ENCODE data around the gene SFXN1.

The SFXN1 gene

GRCh38 chr5:175487514-175488222, 9.3 kb downstream of the SFXN1 start:
- Histone ChIP-seq H4K91ac (ENCODE audit: low read depth, low read length) (no peak overlapping the region), H3K4me2 (ENCODE audit: low read length) (no peak overlapping the region), H2BK5ac (ENCODE audit: low read depth, low read length, poor library complexity) (no peak overlapping the region), H3K4me3 (ENCODE audit: low read depth, low read length) (no peak overlapping the region), H3K79me2 (ENCODE audit: control insufficient read depth, insufficient read depth, low read length, poor library complexity) (peaks cover 7% of the 10 kb centered on the region), H3K27ac (ENCODE audit: low read depth, low read length) (no peak overlapping the region), H2AK5ac (ENCODE audit: low read length) (no peak overlapping the region), H3K18ac (ENCODE audit: low read length) (no peak overlapping the region), H3K79me1 (ENCODE audit: low read length) (no peaks in the 10 kb centered on the region), H3K23ac (ENCODE audit: low read length) (no peak overlapping the region), H2BK120ac (ENCODE audit: insufficient read depth, low read length, poor library complexity) (no peak overlapping the region), H2AFZ (ENCODE audit: insufficient read depth, low read length, poor library complexity) (no peak overlapping the region), H3K14ac (ENCODE audit: low read length) (no peak overlapping the region), H3K9ac (ENCODE audit: low read length) (no peak overlapping the region), H3K9me3 (ENCODE audit: insufficient read depth, low read depth, low read length) (peaks cover 1% of the 10 kb centered on the region), H2BK12ac (ENCODE audit: low read length) (no peak overlapping the region), H4K8ac (ENCODE audit: low read depth, low read length) (no peak overlapping the region), H3K36me3 (ENCODE audit: control insufficient read depth in 1 of 2, insufficient read depth in 2 of 2, low read length in 2 of 2) (peaks cover 25 to 38% of the 10 kb centered on the region in 2 experiments), H3K4me1 (ENCODE audit: control insufficient read depth in 1 of 2, insufficient read depth in 2 of 2, low read length in 2 of 2) (peaks cover 0 to 2% of the 10 kb centered on the region in 2 experiments), H3K4ac (ENCODE audit: low read depth, low read length) (no peak overlapping the region), H3K27me3 (ENCODE audit: insufficient read depth, low read length) (no peaks in the 10 kb centered on the region), H4K12ac (ENCODE audit: low read depth, low read length) (no peak overlapping the region)
- no peak for DNase-seq
- WGBS (ENCODE audit: extremely low coverage, insufficient coverage, insufficient read length): no CpG with 5 or more reads among the region's 11 CpGs

- peaks cover 1% of the 10 kb centered on the region for H3K9me3 ChIP-seq (ENCODE audit: insufficient read depth, low read depth, low read length)
- DNase-seq: no peak
- H2AK5ac ChIP-seq (ENCODE audit: low read length): no peak overlapping the region
- H3K36me3 ChIP-seq (ENCODE audit: control insufficient read depth in 1 of 2, insufficient read depth in 2 of 2, low read length in 2 of 2): peaks cover 16 to 38% of the 10 kb centered on the region in 2 experiments
- H3K14ac ChIP-seq (ENCODE audit: low read length): no peak overlapping the region
- H3K27ac ChIP-seq (ENCODE audit: low read depth, low read length): no peak overlapping the region
- H2BK5ac ChIP-seq (ENCODE audit: low read depth, low read length, poor library complexity): no peak overlapping the region
- no peak overlapping the region for H3K18ac ChIP-seq (ENCODE audit: low read length)
- H3K9ac ChIP-seq (ENCODE audit: low read length): no peak overlapping the region
- H4K8ac ChIP-seq (ENCODE audit: low read depth, low read length): no peak overlapping the region
- peak overlapping the region; percentile 0 for H3K4ac ChIP-seq (ENCODE audit: low read depth, low read length)
- H3K79me1 ChIP-seq (ENCODE audit: low read length): peaks cover 2% of the 10 kb centered on the region
- no peak overlapping the region for H2BK120ac ChIP-seq (ENCODE audit: insufficient read depth, low read length, poor library complexity)
- no CpG with 5 or more reads among the region's 6 CpGs for WGBS (ENCODE audit: extremely low coverage, insufficient coverage, insufficient read length)
- no peaks in the 10 kb centered on the region for H3K27me3 ChIP-seq (ENCODE audit: insufficient read depth, low read length)
- no peak overlapping the region for H4K12ac ChIP-seq (ENCODE audit: low read depth, low read length)
- H2AFZ ChIP-seq (ENCODE audit: insufficient read depth, low read length, poor library complexity): no peak overlapping the region
- H3K4me2 ChIP-seq (ENCODE audit: low read length): no peak overlapping the region
- no peak overlapping the region for H3K4me3 ChIP-seq (ENCODE audit: low read depth, low read length)
- H3K23ac ChIP-seq (ENCODE audit: low read length): no peak overlapping the region
- H3K4me1 ChIP-seq (ENCODE audit: control insufficient read depth in 1 of 2, insufficient read depth in 2 of 2, low read length in 2 of 2): peaks cover 0 to 8% of the 10 kb centered on the region in 2 experiments
- peaks cover 2% of the 10 kb centered on the region for H3K79me2 ChIP-seq (ENCODE audit: control insufficient read depth, insufficient read depth, low read length, poor library complexity)
- no peak overlapping the region for H2BK12ac ChIP-seq (ENCODE audit: low read length)
- H4K91ac ChIP-seq (ENCODE audit: low read depth, low read length): no peak overlapping the region
Measured at GRCh38 chr5:175489693-175490443, 11.5 kb downstream of the SFXN1 start.

- Histone ChIP-seq H3K4me2 (ENCODE audit: low read length) (no peak overlapping the region), H3K9ac (ENCODE audit: low read length) (no peak overlapping the region), H4K8ac (ENCODE audit: low read depth, low read length) (no peak overlapping the region), H3K36me3 (ENCODE audit: control insufficient read depth in 1 of 2, insufficient read depth in 2 of 2, low read length in 2 of 2) (peaks cover 19 to 39% of the 10 kb centered on the region in 2 experiments), H2BK5ac (ENCODE audit: low read depth, low read length, poor library complexity) (no peak overlapping the region), H3K4me3 (ENCODE audit: low read depth, low read length) (no peak overlapping the region), H3K4ac (ENCODE audit: low read depth, low read length) (no peak overlapping the region), H3K27ac (ENCODE audit: low read depth, low read length) (no peak overlapping the region), H3K79me1 (ENCODE audit: low read length) (peaks cover 2% of the 10 kb centered on the region), H2AK5ac (ENCODE audit: low read length) (no peak overlapping the region), H3K23ac (ENCODE audit: low read length) (no peak overlapping the region), H3K4me1 (ENCODE audit: control insufficient read depth in 1 of 2, insufficient read depth in 2 of 2, low read length in 2 of 2) (peaks cover 0 to 8% of the 10 kb centered on the region in 2 experiments), H2BK120ac (ENCODE audit: insufficient read depth, low read length, poor library complexity) (no peak overlapping the region), H3K14ac (ENCODE audit: low read length) (no peak overlapping the region), H3K18ac (ENCODE audit: low read length) (peak overlapping the region; percentile 39), H3K79me2 (ENCODE audit: control insufficient read depth, insufficient read depth, low read length, poor library complexity) (peaks cover 2% of the 10 kb centered on the region), H3K27me3 (ENCODE audit: insufficient read depth, low read length) (no peaks in the 10 kb centered on the region), H3K9me3 (ENCODE audit: insufficient read depth, low read depth, low read length) (no peaks in the 10 kb centered on the region), H4K12ac (ENCODE audit: low read depth, low read length) (no peak overlapping the region), H4K91ac (ENCODE audit: low read depth, low read length) (no peak overlapping the region), H2AFZ (ENCODE audit: insufficient read depth, low read length, poor library complexity) (no peak overlapping the region), H2BK12ac (ENCODE audit: low read length) (no peak overlapping the region)
- no CpG with 5 or more reads among the region's 6 CpGs for WGBS (ENCODE audit: extremely low coverage, insufficient coverage, insufficient read length)
- no peak for DNase-seq
Measured at GRCh38 chr5:175491223-175491622, 12.9 kb downstream of the SFXN1 start.

GRCh38 chr5:175493260-175493659, 14.9 kb downstream of the SFXN1 start:
- Histone ChIP-seq H3K79me2 (ENCODE audit: control insufficient read depth, insufficient read depth, low read length, poor library complexity) (peaks cover 2% of the 10 kb centered on the region), H3K4me2 (ENCODE audit: low read length) (no peak overlapping the region), H3K79me1 (ENCODE audit: low read length) (peaks cover 2% of the 10 kb centered on the region), H3K9ac (ENCODE audit: low read length) (no peak overlapping the region), H2BK12ac (ENCODE audit: low read length) (no peak overlapping the region), H4K91ac (ENCODE audit: low read depth, low read length) (no peak overlapping the region), H3K4me3 (ENCODE audit: low read depth, low read length) (no peak overlapping the region), H3K4me1 (ENCODE audit: control insufficient read depth in 1 of 2, insufficient read depth in 2 of 2, low read length in 2 of 2) (peaks cover 0 to 8% of the 10 kb centered on the region in 2 experiments), H4K12ac (ENCODE audit: low read depth, low read length) (no peak overlapping the region), H3K23ac (ENCODE audit: low read length) (no peak overlapping the region), H3K18ac (ENCODE audit: low read length) (no peak overlapping the region), H2BK120ac (ENCODE audit: insufficient read depth, low read length, poor library complexity) (no peak overlapping the region), H4K8ac (ENCODE audit: low read depth, low read length) (no peak overlapping the region), H3K27ac (ENCODE audit: low read depth, low read length) (no peak overlapping the region), H2BK5ac (ENCODE audit: low read depth, low read length, poor library complexity) (no peak overlapping the region), H3K36me3 (ENCODE audit: control insufficient read depth in 1 of 2, insufficient read depth in 2 of 2, low read length in 2 of 2) (peaks cover 22 to 33% of the 10 kb centered on the region in 2 experiments), H2AK5ac (ENCODE audit: low read length) (no peak overlapping the region), H3K4ac (ENCODE audit: low read depth, low read length) (peak overlapping the region; percentile 10), H3K27me3 (ENCODE audit: insufficient read depth, low read length) (no peaks in the 10 kb centered on the region), H3K14ac (ENCODE audit: low read length) (no peak overlapping the region), H3K9me3 (ENCODE audit: insufficient read depth, low read depth, low read length) (no peaks in the 10 kb centered on the region), H2AFZ (ENCODE audit: insufficient read depth, low read length, poor library complexity) (no peak overlapping the region)
- no CpG with 5 or more reads among the region's 7 CpGs for WGBS (ENCODE audit: extremely low coverage, insufficient coverage, insufficient read length)
- DNase-seq: no peak
